ENCODE results near the gene SMG6. TPM values are rescaled to one million over a fixed set of nuclear protein-coding genes. Genes with fewer than 3 reads are reported as not detected.

Gene SMG6
- total and polyA plus RNA-seq, 11 donors = 12.2 to 38.6 (median 22.1) TPM

DNA sequence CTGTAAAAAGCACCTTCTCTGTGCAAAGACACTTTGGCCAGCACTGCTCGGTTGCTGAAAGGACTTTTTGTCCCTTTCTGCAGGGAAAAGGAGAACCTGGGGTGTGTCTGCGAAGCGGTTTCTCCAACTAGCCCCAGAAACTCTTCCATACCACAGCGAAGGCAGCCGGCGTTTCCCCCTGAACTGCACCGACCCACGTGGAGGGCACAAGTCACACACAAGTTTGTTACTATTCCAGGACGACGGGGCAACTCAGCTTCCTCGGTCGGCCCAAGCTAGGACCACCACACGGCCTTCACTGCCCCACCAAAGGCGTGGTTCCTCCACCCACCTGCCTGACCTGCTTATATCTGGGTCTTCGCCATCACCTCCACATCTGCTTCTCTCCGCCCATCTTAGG is 280.3 kb downstream of the SMG6 start:
- Histone ChIP-seq H3K9me3 (no peaks in the 10 kb centered on the region), H3K36me3 (no peaks in the 10 kb centered on the region), H3K27ac (no peak overlapping the region), H3K4me1 (peaks cover 3 to 37% (median 26%) of the 10 kb centered on the region in 12 donors), H3K4me3 (peak overlapping the region in 1 of 12 donors; percentile 57), H3K27me3 (peaks cover 0 to 47% (median 0%) of the 10 kb centered on the region in 9 donors)
- ATAC-seq (no peak), DNase-seq (no peak)
- intact Hi-C loops (cut with DNase I) = loop anchor here in 3 of 10 donors (5.0 to 10.0 kb wide), 4 partner anchors 51 to 368 kb away; partner anchors contain the start of gene WDR81 (in 1 of the 3)
- 70 to 86% (median 74%) methylated on average over 16 of the region's 16 CpGs for WGBS, 4 donors
- no peak for TF ChIP-seq POLR2A (IDR thresholded peaks at IDR 0.05)
- TF ChIP-seq, protein P1, sequence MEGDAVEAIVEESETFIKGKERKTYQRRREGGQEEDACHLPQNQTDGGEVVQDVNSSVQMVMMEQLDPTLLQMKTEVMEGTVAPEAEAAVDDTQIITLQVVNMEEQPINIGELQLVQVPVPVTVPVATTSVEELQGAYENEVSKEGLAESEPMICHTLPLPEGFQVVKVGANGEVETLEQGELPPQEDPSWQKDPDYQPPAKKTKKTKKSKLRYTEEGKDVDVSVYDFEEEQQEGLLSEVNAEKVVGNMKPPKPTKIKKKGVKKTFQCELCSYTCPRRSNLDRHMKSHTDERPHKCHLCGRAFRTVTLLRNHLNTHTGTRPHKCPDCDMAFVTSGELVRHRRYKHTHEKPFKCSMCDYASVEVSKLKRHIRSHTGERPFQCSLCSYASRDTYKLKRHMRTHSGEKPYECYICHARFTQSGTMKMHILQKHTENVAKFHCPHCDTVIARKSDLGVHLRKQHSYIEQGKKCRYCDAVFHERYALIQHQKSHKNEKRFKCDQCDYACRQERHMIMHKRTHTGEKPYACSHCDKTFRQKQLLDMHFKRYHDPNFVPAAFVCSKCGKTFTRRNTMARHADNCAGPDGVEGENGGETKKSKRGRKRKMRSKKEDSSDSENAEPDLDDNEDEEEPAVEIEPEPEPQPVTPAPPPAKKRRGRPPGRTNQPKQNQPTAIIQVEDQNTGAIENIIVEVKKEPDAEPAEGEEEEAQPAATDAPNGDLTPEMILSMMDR (IDR thresholded peaks at IDR 0.05) = no peak

DNA sequence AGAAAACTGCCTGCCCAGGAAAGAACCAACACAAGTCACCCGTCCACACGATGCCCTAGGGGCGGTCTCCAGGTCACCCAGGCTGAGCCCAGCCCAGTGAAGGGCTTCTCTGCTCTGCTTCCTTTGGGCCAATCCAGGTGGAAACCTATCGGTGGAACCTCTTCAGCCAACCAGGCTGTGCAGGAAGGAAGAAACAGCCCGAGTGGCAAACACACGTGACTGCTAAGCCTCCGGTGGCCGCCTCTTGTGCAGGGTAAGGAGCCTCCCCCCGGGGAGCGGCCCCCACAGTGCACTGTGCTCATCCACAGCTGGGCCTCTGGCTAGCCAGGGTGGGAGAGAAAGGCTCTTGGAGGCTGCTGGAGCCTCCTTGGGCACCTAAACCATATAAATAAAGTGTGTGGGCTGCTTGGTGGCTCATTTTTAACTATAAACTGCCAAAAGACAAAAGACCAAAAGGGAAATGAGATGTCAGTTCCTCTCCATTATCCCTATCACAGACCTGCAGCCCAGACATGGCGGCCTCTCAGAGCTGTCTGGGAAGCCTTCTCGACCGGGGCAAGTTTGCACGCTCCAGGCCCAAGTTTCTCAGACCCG is 280.8 kb downstream of the SMG6 start:
- WGBS, 4 donors = 76 to 87% (median 83%) methylated on average over 15 of the region's 15 CpGs
- Histone ChIP-seq H3K36me3 (no peaks in the 10 kb centered on the region), H3K4me1 (peaks cover 3 to 37% (median 26%) of the 10 kb centered on the region in 12 donors), H3K9me3 (no peaks in the 10 kb centered on the region), H3K4me3 (no peak overlapping the region), H3K27me3 (peaks cover 0 to 47% (median 0%) of the 10 kb centered on the region in 9 donors), H3K27ac (no peak overlapping the region)
- DNase-seq (no peak), ATAC-seq (no peak)
- TF ChIP-seq POLR2A (IDR thresholded peaks at IDR 0.05) = no peak
- intact Hi-C loops (cut with DNase I) = loop anchor here in 3 of 10 donors (5.0 to 10.0 kb wide), 4 partner anchors 50 to 368 kb away; partner anchors contain the start of gene WDR81 (in 1 of the 3)

DNA sequence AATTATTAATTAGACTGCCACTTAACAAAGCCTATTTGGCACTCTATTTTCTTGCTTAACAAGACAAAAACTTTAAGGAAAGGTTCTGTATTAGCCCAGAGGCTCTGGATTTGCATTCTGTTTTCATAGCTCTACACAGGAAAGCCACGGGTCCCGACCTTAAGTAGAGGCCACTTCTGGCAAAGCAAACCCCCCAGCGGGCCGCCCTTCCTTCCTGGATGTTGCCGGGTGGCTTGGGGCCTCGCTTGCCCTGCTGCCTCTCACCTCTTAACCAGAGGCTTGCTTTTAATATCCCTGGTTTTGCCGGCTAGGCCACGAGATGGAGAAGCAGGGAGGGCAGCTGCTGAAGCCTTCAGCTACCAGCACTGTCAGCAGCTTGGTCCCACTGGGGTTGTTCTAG is 282.9 kb downstream of the SMG6 start:
- WGBS, 4 donors = 43 to 62% (median 45%) methylated on average over 7 to 8 of the region's 8 CpGs

DNA sequence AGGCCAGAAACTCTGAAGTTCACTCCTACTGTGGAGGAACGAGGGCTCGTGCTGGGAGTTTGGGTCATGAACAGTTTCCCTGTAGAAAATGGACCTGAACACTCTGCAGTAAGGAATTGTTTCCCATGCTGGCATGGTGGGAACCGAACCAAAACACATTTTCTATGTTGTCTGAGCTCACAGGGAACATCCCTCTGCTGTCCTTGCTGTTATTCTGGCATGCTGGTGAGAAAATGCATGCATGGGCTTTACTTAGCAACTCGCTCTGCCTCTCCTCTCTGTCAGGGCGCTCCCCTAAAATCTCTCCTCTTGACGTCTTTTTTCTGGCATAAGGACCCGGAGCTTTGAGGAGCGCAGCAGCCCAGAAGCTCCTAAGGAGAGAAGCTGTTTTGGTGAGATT is 283.9 kb downstream of the SMG6 start:
- intact Hi-C loops (cut with DNase I) = loop anchor here in 3 of 10 donors (5.0 to 10.0 kb wide), 4 partner anchors 47 to 365 kb away; partner anchors contain the start of gene WDR81 (in 1 of the 3)
- Histone ChIP-seq H3K4me1 (peaks cover 0 to 33% (median 13%) of the 10 kb centered on the region in 12 donors), H3K27ac (no peak overlapping the region), H3K27me3 (peaks cover 0 to 17% (median 0%) of the 10 kb centered on the region in 9 donors), H3K4me3 (no peak overlapping the region), H3K36me3 (no peaks in the 10 kb centered on the region), H3K9me3 (no peaks in the 10 kb centered on the region)
- ATAC-seq (no peak), DNase-seq (no peak)
- WGBS, 4 donors = 78 to 84% (median 80%) methylated on average over 8 of the region's 8 CpGs
- TF ChIP-seq, protein P1 (IDR thresholded peaks at IDR 0.05) = no peak
- no peak for TF ChIP-seq POLR2A (IDR thresholded peaks at IDR 0.05)

More for the DNA sequence above, 282.9 kb downstream of the SMG6 start:
- DNase-seq = no peak
- peaks cover 0 to 34% (median 21%) of the 10 kb centered on the region in 12 donors for H3K4me1 ChIP-seq
- ATAC-seq = peak in 1 of 4 donors; percentile 38
- intact Hi-C loops (cut with DNase I) = loop anchor here in 3 of 10 donors (5.0 to 10.0 kb wide), 4 partner anchors 48 to 366 kb away; partner anchors contain the start of gene WDR81 (in 1 of the 3)
- TF ChIP-seq, protein P1 (IDR thresholded peaks at IDR 0.05) = no peak
- no peak for TF ChIP-seq POLR2A (IDR thresholded peaks at IDR 0.05)
- peaks cover 0 to 27% (median 0%) of the 10 kb centered on the region in 9 donors for H3K27me3 ChIP-seq
- no peaks in the 10 kb centered on the region for H3K9me3 ChIP-seq
- H3K36me3 ChIP-seq = no peaks in the 10 kb centered on the region
- no peak overlapping the region for H3K4me3 ChIP-seq
- H3K27ac ChIP-seq = peak overlapping the region in 1 of 12 donors; percentile 50

All from heart left ventricle (tissue), 16 donors.